OCI-LY7 (cell line): ENCODE results near the gene MTUS2. TPM values are rescaled to one million over a fixed set of nuclear protein-coding genes. Genes with fewer than 3 reads are reported as not detected.
"Not testable (repeated sequence)": the region's sequence is repeated elsewhere in the genome, so short reads cannot be mapped to it uniquely, and the experiment has no call there.

Experiments
- BruUV-seq: library from RNA; stranded (reverse); fragments of 400-500 nt; replicated peaks from 2 replicates; lab custom pipeline; 2021; lab: Mats Ljungman, UMichigan
- CTCF ChIA-PET: fragments of 300-600 bp; sonication (Branson Sonifier 250); formaldehyde crosslinking; loops from one replicate; lab custom pipeline; 2022; ENCODE audit warnings: antibody characterized with exemption; ENCODE audit not compliant: unreplicated experiment; lab: Charles Lee
- POLR2A ChIA-PET: fragments of 300-600 bp; sonication (Branson Sonifier 250); formaldehyde crosslinking; loops from one replicate; lab custom pipeline; 2022; ENCODE audit warnings: antibody characterized with exemption; lab: Charles Lee
- DNase-seq: peaks from one replicate; pipeline ENCODE4 v3.0.0-alpha.2; 2015; ENCODE audit warnings: low spot score
- H2AFZ ChIP-seq: fragments of 200-600 bp; sonication (generic), shearing (Covaris generic); 2 replicates; pipeline ENCODE4 v1.6.1; 2014; ENCODE audit warnings: mild to moderate bottlenecking, antibody characterized with exemption, low read length, moderate library complexity
- H3K27ac ChIP-seq: fragments of 200-600 bp; sonication (generic); 2 replicates; pipeline ENCODE4 v1.5.1; 2014; ENCODE audit warnings: mixed run types, low read depth, mild to moderate bottlenecking, moderate library complexity, low read length, inconsistent platforms; ENCODE audit not compliant: poor library complexity, severe bottlenecking
- H3K36me3 ChIP-seq: fragments of 200-600 bp; sonication (generic); 2 replicates; pipeline ENCODE4 v1.6.1; 2014; ENCODE audit warnings: mild to moderate bottlenecking, antibody characterized with exemption, low read length, moderate library complexity, mixed read lengths; ENCODE audit not compliant: insufficient read depth
- H3K4me1 ChIP-seq: fragments of 200-600 bp; sonication (generic); 2 replicates; pipeline ENCODE4 v1.5.1; 2014; ENCODE audit warnings: mild to moderate bottlenecking, low read length; ENCODE audit not compliant: insufficient read depth, poor library complexity, severe bottlenecking
- H3K4me2 ChIP-seq: fragments of 200-600 bp; sonication (generic); 2 replicates; pipeline ENCODE4 v1.6.1; 2014; ENCODE audit warnings: mild to moderate bottlenecking, low read length
- H3K4me3 ChIP-seq: fragments of 200-600 bp; sonication (generic); 2 replicates; pipeline ENCODE4 v1.5.1; 2014; ENCODE audit warnings: mild to moderate bottlenecking, low read depth, low read length; ENCODE audit not compliant: poor library complexity, severe bottlenecking
- H3K79me2 ChIP-seq: fragments of 200-600 bp; sonication (generic); 2 replicates; pipeline ENCODE4 v1.6.1; 2016; ENCODE audit warnings: low read depth, mild to moderate bottlenecking, low read length, moderate library complexity, mixed read lengths; ENCODE audit not compliant: insufficient read depth
- H3K9me2 ChIP-seq: fragments of 200-600 bp; sonication (generic); 2 replicates; pipeline ENCODE4 v1.6.1; 2016; ENCODE audit warnings: mild to moderate bottlenecking, low read length, mixed read lengths; ENCODE audit not compliant: insufficient read depth
- H3K9me3 ChIP-seq: fragments of 200-600 bp; sonication (generic); 2 replicates; pipeline ENCODE4 v1.6.1; 2014; ENCODE audit warnings: mild to moderate bottlenecking, mixed run types, low read length, mixed read lengths
- H4K20me1 ChIP-seq: fragments of 200-600 bp; sonication (generic); 2 replicates; pipeline ENCODE4 v1.6.1; 2014; ENCODE audit warnings: mild to moderate bottlenecking, antibody characterized with exemption, low read length, moderate library complexity, mixed read lengths; ENCODE audit not compliant: insufficient read depth
- EZH2phosphoT487 ChIP-seq: fragments of 200-600 bp; sonication (generic); IDR thresholded peaks from 2 replicates; pipeline ENCODE4 v1.6.1; 2018; ENCODE audit warnings: low read depth, borderline replicate concordance, mild to moderate bottlenecking, mixed run types, antibody characterized with exemption, low read length, moderate library complexity, mixed read lengths
- intact Hi-C: fragments of 100-400 bp; cut with micrococcal nuclease; formaldehyde crosslinking; loops from one replicate; pipeline ENCODE4 v1.10.0; 2022; ENCODE audit not compliant: unreplicated experiment
- total RNA-seq, 2 experiments: library from RNA; depleted of rRNA in 1 of 2; stranded (reverse); fragments of >200 nt in 1 of 2; shearing (Covaris generic) in 1 of 2; gene quantifications; 2 replicates each; pipeline ENCODE4 v1.2.3, GENCODE V29; 2014 to 2022
- TF ChIP-seq, protein P1 (sequence below): fragments of 200-600 bp; sonication (generic); conservative IDR thresholded peaks from 2 replicates; pipeline ENCODE4 v1.5.1; 2014; ENCODE audit warnings: mild to moderate bottlenecking, antibody characterized with exemption, low read length, moderate library complexity, mixed read lengths

MTUS2 gene
- total RNA-seq, 2 experiments from 2014 or later, result 0.16 to 9.8 TPM

DNA sequence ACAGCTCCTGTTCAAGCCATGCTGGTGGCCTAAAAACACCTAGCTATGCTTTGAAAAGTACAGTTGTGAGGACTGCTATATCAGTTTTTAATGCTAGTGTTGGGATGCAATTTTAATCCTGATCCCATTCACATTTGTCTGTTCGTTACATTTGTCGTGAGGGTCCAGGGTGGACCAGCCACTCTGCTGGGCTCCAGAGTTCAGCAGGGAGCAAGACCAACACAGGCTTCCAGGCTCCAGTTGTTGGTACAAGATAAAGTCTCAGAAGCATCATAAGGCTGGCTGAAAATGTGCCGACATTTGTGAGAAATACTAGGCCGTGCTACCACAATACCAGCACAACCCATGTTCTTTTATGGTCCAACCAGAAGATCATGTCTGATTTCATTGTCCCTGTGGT, 564.7 kb downstream of the MTUS2 start:
- CTCF ChIA-PET, result no interaction called here

DNA sequence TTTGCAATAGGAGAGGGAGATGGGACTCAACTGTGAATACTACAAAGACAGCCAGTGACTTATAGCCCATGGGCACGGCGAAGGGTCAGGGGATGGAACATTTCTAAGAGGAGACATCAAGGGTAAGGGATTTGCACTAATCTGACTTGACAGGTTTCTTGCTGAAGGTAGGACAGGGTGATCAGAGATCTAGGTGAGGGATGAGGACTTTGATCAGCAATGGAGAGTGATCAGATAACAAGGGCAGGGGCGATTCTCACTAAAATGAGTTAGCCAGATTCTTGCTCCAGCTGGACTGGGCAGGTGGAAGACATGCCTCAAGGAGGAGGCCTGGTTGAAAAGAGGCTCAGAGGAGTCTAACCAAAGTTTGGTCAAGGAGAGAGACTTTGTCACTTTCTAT, 566.1 kb downstream of the MTUS2 start:
- DNase-seq, result no peak
- H3K4me2 ChIP-seq, result no peak overlapping the region
- no peaks in the 10 kb centered on the region for H3K9me3 ChIP-seq
- CTCF ChIA-PET, result no interaction called here
- no peaks in the 10 kb centered on the region for H4K20me1 ChIP-seq
- no peaks in the 10 kb centered on the region for H3K4me1 ChIP-seq
- BruUV-seq, result no TSS peak
- no peaks in the 10 kb centered on the region for H3K36me3 ChIP-seq
- H3K79me2 ChIP-seq, result no peaks in the 10 kb centered on the region
- no peak overlapping the region for H3K27ac ChIP-seq
- POLR2A ChIA-PET, result interaction anchor here (0.6 kb wide), 1 partner anchor 9 kb away, joined by 3 read pairs; no protein-coding TSS in a partner anchor
- H2AFZ ChIP-seq, result no peak overlapping the region
- TF ChIP-seq, protein P1, sequence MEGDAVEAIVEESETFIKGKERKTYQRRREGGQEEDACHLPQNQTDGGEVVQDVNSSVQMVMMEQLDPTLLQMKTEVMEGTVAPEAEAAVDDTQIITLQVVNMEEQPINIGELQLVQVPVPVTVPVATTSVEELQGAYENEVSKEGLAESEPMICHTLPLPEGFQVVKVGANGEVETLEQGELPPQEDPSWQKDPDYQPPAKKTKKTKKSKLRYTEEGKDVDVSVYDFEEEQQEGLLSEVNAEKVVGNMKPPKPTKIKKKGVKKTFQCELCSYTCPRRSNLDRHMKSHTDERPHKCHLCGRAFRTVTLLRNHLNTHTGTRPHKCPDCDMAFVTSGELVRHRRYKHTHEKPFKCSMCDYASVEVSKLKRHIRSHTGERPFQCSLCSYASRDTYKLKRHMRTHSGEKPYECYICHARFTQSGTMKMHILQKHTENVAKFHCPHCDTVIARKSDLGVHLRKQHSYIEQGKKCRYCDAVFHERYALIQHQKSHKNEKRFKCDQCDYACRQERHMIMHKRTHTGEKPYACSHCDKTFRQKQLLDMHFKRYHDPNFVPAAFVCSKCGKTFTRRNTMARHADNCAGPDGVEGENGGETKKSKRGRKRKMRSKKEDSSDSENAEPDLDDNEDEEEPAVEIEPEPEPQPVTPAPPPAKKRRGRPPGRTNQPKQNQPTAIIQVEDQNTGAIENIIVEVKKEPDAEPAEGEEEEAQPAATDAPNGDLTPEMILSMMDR, result no peak
- no peak for TF ChIP-seq EZH2phosphoT487
- no peaks in the 10 kb centered on the region for H3K9me2 ChIP-seq
- no peak overlapping the region for H3K4me3 ChIP-seq
- intact Hi-C loops, result no loop called here

More for the DNA sequence above, 564.7 kb downstream of the MTUS2 start:
- no peaks in the 10 kb centered on the region for H3K79me2 ChIP-seq
- H3K9me2 ChIP-seq, result no peaks in the 10 kb centered on the region
- no peak for TF ChIP-seq EZH2phosphoT487
- TF ChIP-seq, protein P1, result no peak
- no peak overlapping the region for H2AFZ ChIP-seq
- POLR2A ChIA-PET, result no interaction called here
- no peak overlapping the region for H3K27ac ChIP-seq
- H3K4me2 ChIP-seq, result no peak overlapping the region
- H3K4me1 ChIP-seq, result no peaks in the 10 kb centered on the region
- DNase-seq, result no peak
- no peak overlapping the region for H3K4me3 ChIP-seq
- no peaks in the 10 kb centered on the region for H4K20me1 ChIP-seq
- H3K36me3 ChIP-seq, result no peaks in the 10 kb centered on the region
- intact Hi-C loops, result no loop called here
- H3K9me3 ChIP-seq, result no peaks in the 10 kb centered on the region
- no TSS peak for BruUV-seq

DNA sequence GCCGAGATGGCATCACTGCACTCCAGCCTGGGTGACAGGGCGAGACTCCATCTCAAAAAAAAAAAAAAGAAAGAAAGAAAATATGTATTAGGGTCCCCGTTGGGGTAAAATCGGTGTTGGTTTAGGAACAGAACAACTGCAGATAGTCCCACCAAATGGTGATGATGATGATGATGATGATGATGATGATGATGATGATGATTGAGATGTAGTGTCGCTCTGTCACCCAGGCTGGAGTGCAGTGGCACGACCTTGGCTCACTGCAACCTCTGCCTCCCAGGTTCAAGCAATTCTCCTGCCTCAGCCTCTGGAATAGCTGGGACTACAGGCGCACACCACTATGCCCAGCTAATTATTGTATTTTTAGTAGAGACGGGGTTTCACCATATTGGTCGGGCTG, 570.5 kb downstream of the MTUS2 start:
- H4K20me1 ChIP-seq, H3K4me3 ChIP-seq, H3K4me2 ChIP-seq, BruUV-seq, H3K27ac ChIP-seq, H3K9me2 ChIP-seq, H2AFZ ChIP-seq, H3K36me3 ChIP-seq, POLR2A ChIA-PET, intact Hi-C loops, H3K4me1 ChIP-seq, H3K9me3 ChIP-seq, H3K79me2 ChIP-seq, DNase-seq: not testable (repeated sequence)
- CTCF ChIA-PET, result interaction anchor here (0.6 kb wide), 1 partner anchor 1199 kb away, joined by 3 read pairs; no protein-coding TSS in a partner anchor
